Skeletal muscle satellite cell (primary cell): ENCODE data around the gene CYB5D1.

Experiments used
- H3K27me3 ChIP-seq: 2 replicates; pipeline ENCODE4 v1.7.0; 2013; ENCODE audit warnings: low read length; ENCODE audit not compliant: control insufficient read depth, insufficient read depth
- H3K36me3 ChIP-seq: 2 replicates; pipeline ENCODE4 v1.7.0; 2013; ENCODE audit warnings: mild to moderate bottlenecking, control low read depth, low read length; ENCODE audit not compliant: insufficient read depth
- H3K4me1 ChIP-seq: 2 replicates; pipeline ENCODE4 v1.7.0; 2013; ENCODE audit warnings: low read length; ENCODE audit not compliant: control insufficient read depth, insufficient read depth
- H3K4me2 ChIP-seq: 2 replicates; pipeline ENCODE4 v1.7.0; 2013; ENCODE audit warnings: mild to moderate bottlenecking, low read length
- H3K4me3 ChIP-seq: 2 replicates; pipeline ENCODE4 v1.7.0; 2013; ENCODE audit warnings: low read length
- H3K9ac ChIP-seq: 2 replicates; pipeline ENCODE4 v1.7.0; 2013; ENCODE audit warnings: mild to moderate bottlenecking, low read depth, low read length, moderate library complexity
- H3K9me3 ChIP-seq: replicated peaks from 2 replicates; pipeline ENCODE4 v1.7.0; 2013; ENCODE audit warnings: mild to moderate bottlenecking, control low read depth, low read length

CYB5D1 gene

DNA sequence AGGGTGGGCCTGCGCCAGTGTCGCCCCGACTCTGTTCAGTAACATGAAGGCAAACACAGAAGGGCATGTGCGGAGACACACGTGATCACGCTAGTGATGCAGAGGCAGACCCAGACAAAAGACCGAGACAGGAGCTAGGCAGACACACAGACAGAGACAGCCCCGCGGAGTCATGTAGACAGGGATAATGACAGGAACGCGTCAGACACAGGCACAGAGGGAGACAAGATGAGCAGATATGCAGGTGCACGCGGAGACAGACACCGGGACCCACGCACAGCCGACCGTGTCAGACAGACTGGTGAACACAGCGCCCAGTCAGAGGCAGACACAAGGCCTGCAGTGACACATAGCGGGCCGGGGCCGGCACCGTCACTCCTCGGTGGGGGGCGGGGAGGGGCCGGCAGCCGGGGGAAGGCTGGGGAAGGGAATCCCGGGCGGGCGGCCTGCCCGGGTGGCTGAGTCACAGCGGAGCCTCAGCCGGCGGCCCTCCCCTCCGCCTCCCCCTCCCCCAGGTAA is 16.3 kb upstream of the CYB5D1 start:
- Histone ChIP-seq H3K9me3 (no peaks in the 10 kb centered on the region), H3K36me3 (peaks cover 1% of the 10 kb centered on the region), H3K4me1 (peaks cover 54% of the 10 kb centered on the region)

DNA sequence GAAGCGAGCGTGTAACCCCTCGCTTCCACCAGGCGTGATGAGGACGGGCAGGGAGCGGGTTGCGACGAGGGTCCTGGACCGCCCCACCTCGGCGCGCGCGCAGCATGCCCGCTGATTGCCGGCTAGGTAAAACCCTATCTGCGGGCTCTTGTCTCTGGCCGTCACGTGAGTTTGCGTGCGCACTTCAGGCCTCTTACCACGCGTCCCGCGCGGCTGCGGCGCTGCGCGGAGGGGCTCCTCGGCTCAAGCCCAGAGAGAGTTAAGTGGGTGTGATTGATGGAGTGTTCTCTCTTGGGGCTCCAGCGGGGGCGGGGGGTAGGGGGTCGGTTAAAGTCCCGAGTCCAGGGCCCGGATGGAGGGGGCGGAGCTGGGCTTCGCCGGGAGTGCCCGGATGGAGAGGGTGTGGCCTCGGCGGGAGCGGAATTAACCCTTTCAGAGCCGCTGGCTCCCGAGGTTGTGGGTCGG is 15.9 kb upstream of the CYB5D1 start:
- peak overlapping the region; percentile 96 for H3K9ac ChIP-seq
- H3K4me2 ChIP-seq: peak overlapping the region; percentile 99
- peak overlapping the region; percentile 81 for H3K4me3 ChIP-seq
- H3K4me1 ChIP-seq: peaks cover 49% of the 10 kb centered on the region
- peaks cover 3% of the 10 kb centered on the region for H3K36me3 ChIP-seq
- H3K9me3 ChIP-seq: no peaks in the 10 kb centered on the region
- H3K27me3 ChIP-seq: no peaks in the 10 kb centered on the region

More for the DNA sequence above, 16.3 kb upstream of the CYB5D1 start:
- Histone ChIP-seq H3K27me3 (no peaks in the 10 kb centered on the region), H3K4me2 (peak overlapping the region; percentile 99), H3K9ac (peak overlapping the region; percentile 96), H3K4me3 (peak overlapping the region; percentile 81)

DNA sequence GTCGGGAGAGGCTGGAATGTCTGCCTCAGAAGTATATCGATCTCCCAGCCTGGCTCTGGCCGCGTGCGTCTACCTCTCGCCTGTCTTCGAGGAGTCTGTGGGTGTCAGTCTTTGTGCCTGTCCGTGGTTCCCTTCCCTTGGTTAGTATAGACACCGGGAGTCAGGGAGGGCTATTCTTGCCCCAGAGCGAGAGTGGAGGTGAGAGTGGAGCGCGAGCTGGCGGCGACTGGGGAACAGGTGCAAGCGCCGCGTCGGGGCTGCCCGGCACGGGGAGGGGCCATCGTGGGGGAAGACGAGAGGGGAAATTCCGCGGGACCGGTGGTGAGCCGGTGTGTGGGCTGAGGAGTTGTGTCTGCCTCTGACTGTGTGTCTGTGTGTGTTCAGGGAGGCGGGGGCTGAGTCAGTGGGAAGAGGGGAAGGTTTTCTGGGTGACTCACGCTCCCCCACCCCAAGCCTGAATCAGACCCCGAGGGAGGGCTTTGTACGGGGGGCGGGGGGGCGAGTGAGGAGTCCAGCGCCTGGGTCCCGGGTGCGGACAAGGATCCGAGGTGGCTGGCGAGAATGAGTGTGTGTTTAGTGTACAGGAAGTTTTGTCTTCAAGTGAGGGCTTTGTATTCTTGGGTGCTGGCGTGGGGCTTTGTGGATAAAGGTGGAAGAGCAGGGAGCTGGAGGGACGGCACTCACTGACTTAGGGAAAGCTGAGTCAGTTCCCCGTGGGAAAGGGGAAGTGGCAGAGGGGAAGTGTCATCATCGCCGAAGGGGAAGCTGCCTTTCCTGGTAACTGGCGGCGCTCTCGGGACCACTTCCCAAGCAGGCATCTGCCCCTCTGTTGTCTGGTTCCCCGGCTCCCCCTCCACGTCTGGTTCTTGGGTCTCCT is 15.2 kb upstream of the CYB5D1 start:
- Histone ChIP-seq H3K4me2 (peak overlapping the region; percentile 99), H3K4me3 (peak overlapping the region; percentile 81), H3K4me1 (peaks cover 42% of the 10 kb centered on the region), H3K36me3 (peaks cover 3% of the 10 kb centered on the region), H3K9me3 (no peaks in the 10 kb centered on the region), H3K27me3 (no peaks in the 10 kb centered on the region), H3K9ac (peak overlapping the region; percentile 96)

DNA sequence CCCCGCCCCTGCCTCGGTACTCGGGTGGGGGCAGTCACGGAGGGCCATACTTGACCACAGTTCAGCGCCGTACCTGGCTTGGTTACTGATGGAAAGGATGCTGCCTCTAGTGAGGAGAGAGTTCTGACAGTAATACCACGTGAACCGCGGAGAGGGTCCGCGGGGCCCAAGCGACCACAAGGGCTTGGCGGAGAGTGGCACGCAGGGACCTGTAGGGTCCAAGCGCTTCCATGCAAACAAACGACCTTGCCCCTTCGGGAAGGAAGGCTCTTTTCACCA is 14.6 kb upstream of the CYB5D1 start:
- Histone ChIP-seq H3K9ac (peak overlapping the region; percentile 96), H3K4me2 (peak overlapping the region; percentile 99), H3K4me3 (peak overlapping the region; percentile 81), H3K9me3 (no peaks in the 10 kb centered on the region), H3K36me3 (peaks cover 5% of the 10 kb centered on the region), H3K4me1 (peaks cover 38% of the 10 kb centered on the region), H3K27me3 (no peaks in the 10 kb centered on the region)

DNA sequence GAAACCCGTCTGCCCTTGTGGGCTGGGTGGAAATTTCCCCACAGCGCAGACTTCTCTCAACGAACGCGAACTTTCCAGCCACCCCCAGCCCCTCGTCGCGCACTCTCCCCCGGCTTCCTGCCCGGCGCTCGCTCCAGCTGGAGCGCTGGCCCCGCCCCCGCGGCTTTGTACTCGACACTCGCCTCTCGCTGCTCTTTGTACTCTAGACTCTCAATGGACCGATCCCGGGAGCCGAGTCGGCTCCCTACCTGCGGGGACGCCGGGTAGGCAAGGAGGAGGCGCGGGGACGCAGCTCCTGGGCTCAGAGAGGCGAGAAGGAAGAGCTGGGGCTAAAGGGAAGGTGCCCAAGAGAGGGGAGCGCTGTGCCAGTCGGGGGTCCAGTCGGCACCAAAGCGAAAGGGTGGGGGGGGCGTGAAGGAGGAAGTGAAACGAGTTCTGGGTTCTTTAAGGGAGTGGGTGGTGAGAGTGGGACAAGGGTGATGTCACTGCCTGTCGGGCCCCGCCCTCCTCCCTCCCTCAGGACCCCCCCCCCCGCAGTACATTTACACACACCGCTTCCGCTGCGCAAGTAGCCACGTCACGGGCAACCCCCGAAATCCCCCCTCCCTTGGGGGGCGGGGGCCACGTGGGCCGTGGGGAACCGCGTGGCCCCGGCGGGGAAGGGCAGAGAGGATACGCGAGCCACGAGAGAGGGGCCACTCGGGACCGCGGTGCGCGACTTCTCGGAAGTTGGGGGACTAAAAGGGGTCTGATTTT is 14.1 kb upstream of the CYB5D1 start:
- peak overlapping the region; percentile 81 for H3K4me3 ChIP-seq
- H3K9ac ChIP-seq: peak overlapping the region; percentile 96
- H3K4me2 ChIP-seq: peak overlapping the region; percentile 99
- H3K27me3 ChIP-seq: no peaks in the 10 kb centered on the region
- H3K4me1 ChIP-seq: peaks cover 34% of the 10 kb centered on the region
- H3K36me3 ChIP-seq: peaks cover 6% of the 10 kb centered on the region
- no peaks in the 10 kb centered on the region for H3K9me3 ChIP-seq

DNA sequence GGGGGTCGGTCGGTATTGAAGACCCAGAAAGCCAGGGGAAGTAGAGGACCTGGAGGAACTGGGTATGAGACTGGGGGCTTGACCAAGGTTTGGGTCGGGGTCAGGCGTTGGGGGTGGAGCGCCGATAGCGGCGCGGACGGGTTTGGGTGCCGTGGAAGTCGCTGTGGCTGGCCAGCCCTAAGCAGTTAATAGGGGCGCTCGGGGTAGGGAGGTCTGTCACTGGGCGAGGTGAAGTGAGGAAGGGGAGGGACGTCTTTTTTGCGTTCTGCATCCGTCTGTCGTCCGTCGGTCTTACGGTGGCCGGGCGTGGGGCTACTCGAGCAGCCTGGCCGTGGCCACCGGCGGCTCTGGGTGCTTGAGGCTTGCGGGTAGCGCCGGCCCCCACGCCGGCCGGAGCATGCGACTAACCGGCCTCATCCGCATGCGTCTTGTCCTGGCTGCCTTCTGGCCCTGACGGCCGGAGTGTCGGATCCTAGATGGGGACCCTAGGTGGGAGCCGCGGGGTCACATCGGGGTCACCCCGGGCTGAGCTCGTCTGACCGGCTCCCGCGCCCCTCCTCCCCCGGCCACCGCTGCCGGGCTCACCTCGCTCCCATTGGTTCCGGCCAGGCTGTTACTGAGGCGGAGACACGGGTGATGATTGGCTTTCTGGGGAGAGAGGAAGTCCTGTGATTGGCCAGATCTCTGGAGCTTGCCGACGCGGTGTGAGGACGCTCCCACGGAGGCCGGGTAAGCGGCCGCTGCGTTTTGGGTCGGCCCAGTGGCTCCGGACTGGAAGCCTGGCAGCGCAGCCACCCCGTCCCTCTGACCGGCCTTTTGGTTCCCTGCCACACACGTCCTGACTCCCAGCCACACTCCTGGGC is 13.3 kb upstream of the CYB5D1 start:
- peaks cover 26% of the 10 kb centered on the region for H3K4me1 ChIP-seq
- peak overlapping the region; percentile 81 for H3K4me3 ChIP-seq
- H3K9ac ChIP-seq: peak overlapping the region; percentile 96
- H3K36me3 ChIP-seq: peaks cover 13% of the 10 kb centered on the region
- peak overlapping the region; percentile 99 for H3K4me2 ChIP-seq
- H3K9me3 ChIP-seq: no peaks in the 10 kb centered on the region
- H3K27me3 ChIP-seq: no peaks in the 10 kb centered on the region

DNA sequence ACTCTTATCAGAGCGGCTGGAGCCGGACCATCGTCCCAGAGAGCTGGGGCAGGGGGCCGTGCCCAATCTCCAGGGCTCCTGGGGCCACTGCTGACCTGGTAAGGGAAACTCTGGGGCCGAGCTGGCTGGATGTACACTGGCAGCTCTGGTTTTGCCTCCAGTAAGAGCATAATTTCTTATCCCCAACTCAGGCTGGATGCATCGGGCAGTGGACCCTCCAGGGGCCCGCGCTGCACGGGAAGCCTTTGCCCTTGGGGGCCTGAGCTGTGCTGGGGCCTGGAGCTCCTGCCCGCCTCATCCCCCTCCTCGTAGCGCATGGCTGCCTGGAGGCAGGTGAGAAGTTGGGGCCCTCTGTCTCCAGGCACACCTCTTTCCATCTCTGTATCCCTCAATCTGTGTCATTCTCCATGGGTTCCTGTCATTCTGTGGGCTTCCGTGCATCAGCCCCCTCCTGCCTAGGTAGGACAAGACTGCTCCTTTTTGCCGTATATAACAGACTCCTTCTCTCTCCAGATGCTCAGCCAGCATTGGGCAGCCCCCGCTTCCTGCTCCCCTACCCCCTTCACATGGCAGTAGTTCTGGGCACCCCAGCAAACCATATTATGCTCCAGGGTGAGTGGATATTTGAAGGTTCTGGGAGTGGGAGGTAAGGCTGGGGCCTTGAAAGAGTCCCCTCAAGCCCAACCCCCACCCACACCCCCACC is 12.3 kb upstream of the CYB5D1 start:
- Histone ChIP-seq H3K4me2 (peak overlapping the region; percentile 99), H3K4me1 (peaks cover 22% of the 10 kb centered on the region), H3K27me3 (no peaks in the 10 kb centered on the region), H3K9ac (peak overlapping the region; percentile 96), H3K36me3 (peaks cover 22% of the 10 kb centered on the region), H3K4me3 (peak overlapping the region; percentile 81), H3K9me3 (no peaks in the 10 kb centered on the region)

DNA sequence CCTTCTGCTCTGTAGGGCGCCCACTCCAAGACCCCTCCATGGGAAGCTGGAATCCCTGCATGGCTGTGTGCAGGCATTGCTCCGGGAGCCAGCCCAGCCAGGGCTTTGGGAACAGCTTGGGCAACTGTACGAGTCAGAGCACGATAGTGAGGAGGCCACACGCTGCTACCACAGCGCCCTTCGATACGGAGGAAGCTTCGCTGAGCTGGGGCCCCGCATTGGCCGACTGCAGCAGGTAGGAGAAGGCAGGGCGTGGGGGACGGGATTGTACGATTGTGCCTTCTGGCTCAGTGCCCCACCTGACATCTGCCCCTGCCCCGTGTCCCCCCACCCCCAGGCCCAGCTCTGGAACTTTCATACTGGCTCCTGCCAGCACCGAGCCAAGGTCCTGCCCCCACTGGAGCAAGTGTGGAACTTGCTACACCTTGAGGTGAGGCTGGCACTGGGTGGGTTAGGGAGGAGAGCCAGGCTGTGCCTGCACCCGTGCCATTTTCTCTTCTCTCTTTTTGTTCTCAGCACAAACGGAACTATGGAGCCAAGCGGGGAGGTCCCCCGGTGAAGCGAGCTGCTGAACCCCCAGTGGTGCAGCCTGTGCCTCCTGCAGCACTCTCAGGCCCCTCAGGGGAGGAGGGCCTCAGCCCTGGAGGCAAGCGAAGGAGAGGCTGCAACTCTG is 11.6 kb upstream of the CYB5D1 start:
- H3K9me3 ChIP-seq: no peaks in the 10 kb centered on the region
- H3K4me2 ChIP-seq: no peak overlapping the region
- H3K4me3 ChIP-seq: no peak overlapping the region
- no peak overlapping the region for H3K9ac ChIP-seq
- no peaks in the 10 kb centered on the region for H3K27me3 ChIP-seq
- peaks cover 15% of the 10 kb centered on the region for H3K4me1 ChIP-seq
- H3K36me3 ChIP-seq: peaks cover 28% of the 10 kb centered on the region

DNA sequence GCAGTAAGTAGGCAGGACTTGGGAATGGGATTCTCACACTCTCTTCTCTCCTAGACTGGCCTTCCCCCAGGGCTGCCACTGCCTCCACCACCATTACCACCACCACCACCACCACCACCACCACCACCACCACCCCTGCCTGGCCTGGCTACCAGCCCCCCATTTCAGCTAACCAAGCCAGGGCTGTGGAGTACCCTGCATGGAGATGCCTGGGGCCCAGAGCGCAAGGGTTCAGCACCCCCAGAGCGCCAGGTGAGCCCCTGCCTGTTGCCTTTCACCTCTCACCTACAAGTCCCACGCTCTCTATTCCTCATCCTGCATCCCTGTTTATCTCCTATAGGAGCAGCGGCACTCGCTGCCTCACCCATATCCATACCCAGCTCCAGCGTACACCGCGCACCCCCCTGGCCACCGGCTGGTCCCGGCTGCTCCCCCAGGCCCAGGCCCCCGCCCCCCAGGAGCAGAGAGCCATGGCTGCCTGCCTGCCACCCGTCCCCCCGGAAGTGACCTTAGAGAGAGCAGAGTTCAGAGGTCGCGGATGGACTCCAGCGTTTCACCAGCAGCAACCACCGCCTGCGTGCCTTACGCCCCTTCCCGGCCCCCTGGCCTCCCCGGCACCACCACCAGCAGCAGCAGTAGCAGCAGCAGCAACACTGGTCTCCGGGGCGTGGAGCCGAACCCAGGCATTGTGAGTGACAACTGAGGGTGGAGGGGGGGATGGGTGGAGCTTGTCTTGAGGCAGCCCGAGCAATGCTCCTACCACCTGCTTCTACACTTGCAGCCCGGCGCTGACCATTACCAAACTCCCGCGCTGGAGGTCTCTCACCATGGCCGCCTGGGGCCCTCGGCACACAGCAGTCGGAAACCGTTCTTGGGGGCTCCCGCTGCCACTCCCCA is 10.8 kb upstream of the CYB5D1 start:
- no peaks in the 10 kb centered on the region for H3K27me3 ChIP-seq
- H3K9ac ChIP-seq: no peak overlapping the region
- peaks cover 35% of the 10 kb centered on the region for H3K36me3 ChIP-seq
- H3K4me2 ChIP-seq: no peak overlapping the region
- no peaks in the 10 kb centered on the region for H3K9me3 ChIP-seq
- peaks cover 14% of the 10 kb centered on the region for H3K4me1 ChIP-seq
- no peak overlapping the region for H3K4me3 ChIP-seq
